WTC11 (cell line): Measurements from ENCODE around the gene CLCNKB. TPM values are rescaled to one million over a fixed set of nuclear protein-coding genes. Genes with fewer than 3 reads are reported as not detected.
A peak's percentile ranks its signal among the peaks of the same experiment; 100 is the strongest.

ENCODE experiments used
- ATAC-seq: fragments of 200-7000 bp; cut with Tn5 transposase; 2 replicates; pipeline ENCODE4 v1.10.0; 2021; ENCODE audit warnings: mild to moderate bottlenecking, moderate library complexity
- CTCF ChIA-PET: fragments of 300-600 bp; sonication (Branson Sonifier 250); formaldehyde crosslinking; loops from one replicate; lab custom pipeline; 2021; ENCODE audit warnings: antibody characterized with exemption; lab: Charles Lee
- POLR2A ChIA-PET: fragments of 350-600 bp; sonication (Branson Sonifier 250); formaldehyde crosslinking; loops from one replicate; lab custom pipeline; 2021; ENCODE audit warnings: antibody characterized with exemption; lab: Charles Lee
- DNase-seq: peaks from one replicate; pipeline ENCODE4 v3.0.0; 2021; ENCODE audit warnings: low spot score
- H3K27ac Mint-ChIP-seq: 2 replicates; pipeline ENCODE4 v1.8.0; 2021; ENCODE audit warnings: mixed read lengths
- H3K27me3 Mint-ChIP-seq: 2 replicates; pipeline ENCODE4 v1.8.0; 2021; ENCODE audit warnings: low read depth, mild to moderate bottlenecking, moderate library complexity, mixed read lengths
- H3K36me3 Mint-ChIP-seq: 2 replicates; pipeline ENCODE4 v1.8.0; 2021; ENCODE audit warnings: mixed read lengths
- H3K4me1 Mint-ChIP-seq: 2 replicates; pipeline ENCODE4 v1.8.0; 2022; ENCODE audit warnings: mixed read lengths
- H3K4me3 Mint-ChIP-seq: 2 replicates; pipeline ENCODE4 v1.8.0; 2021; ENCODE audit warnings: mild to moderate bottlenecking, moderate library complexity, mixed read lengths
- H3K9me3 Mint-ChIP-seq: 2 replicates; pipeline ENCODE4 v1.8.0; 2021; ENCODE audit warnings: mixed read lengths
- ATF2 ChIP-seq: sonication (generic); formaldehyde crosslinking; IDR thresholded peaks from 2 replicates; pipeline ENCODE4 v1.8.1; 2022; ENCODE audit warnings: low read depth, missing genetic modification reagents, borderline replicate concordance
- CTCF ChIP-seq: fragments of 200-600 bp; IDR thresholded peaks from 2 replicates; pipeline ENCODE4 v1.8.0; 2022; ENCODE audit warnings: antibody characterized with exemption
- ESRRA ChIP-seq: sonication (generic); formaldehyde crosslinking; IDR thresholded peaks from 2 replicates; pipeline ENCODE4 v1.8.1; 2022; ENCODE audit warnings: mild to moderate bottlenecking, missing genetic modification reagents, borderline replicate concordance
- FOXP1 ChIP-seq: sonication (generic); formaldehyde crosslinking; IDR thresholded peaks from 2 replicates; pipeline ENCODE4 v1.8.0; 2022; ENCODE audit warnings: missing genetic modification reagents, mild to moderate bottlenecking, moderate library complexity, borderline replicate concordance
- JUN ChIP-seq: sonication (generic); formaldehyde crosslinking; IDR thresholded peaks from 2 replicates; pipeline ENCODE4 v1.8.0; 2023; ENCODE audit warnings: mild to moderate bottlenecking, missing genetic modification reagents
- MAX ChIP-seq: sonication (generic); formaldehyde crosslinking; IDR thresholded peaks from 2 replicates; pipeline ENCODE4 v1.8.0; 2022; ENCODE audit warnings: mild to moderate bottlenecking, missing genetic modification reagents
- MLX ChIP-seq: sonication (generic); formaldehyde crosslinking; IDR thresholded peaks from 2 replicates; pipeline ENCODE4 v1.8.1; 2023; ENCODE audit warnings: mild to moderate bottlenecking, missing genetic modification reagents, moderate library complexity
- SP1 ChIP-seq: sonication (generic); formaldehyde crosslinking; conservative IDR thresholded peaks from 2 replicates; pipeline ENCODE4 v1.8.1; 2022; ENCODE audit warnings: missing genetic modification reagents
- STAT6 ChIP-seq: sonication (generic); formaldehyde crosslinking; conservative IDR thresholded peaks from 2 replicates; pipeline ENCODE4 v1.8.1; 2023; ENCODE audit warnings: mild to moderate bottlenecking, low read depth, missing genetic modification reagents, moderate library complexity
- TEAD1 ChIP-seq: sonication (generic); formaldehyde crosslinking; IDR thresholded peaks from 2 replicates; pipeline ENCODE4 v1.8.0; 2022; ENCODE audit warnings: mild to moderate bottlenecking, missing genetic modification reagents
- USF1 ChIP-seq: sonication (generic); formaldehyde crosslinking; IDR thresholded peaks from 2 replicates; pipeline ENCODE4 v1.8.0; 2022; ENCODE audit warnings: mild to moderate bottlenecking, missing genetic modification reagents
- ZNF219 ChIP-seq: sonication (generic); formaldehyde crosslinking; IDR thresholded peaks from 2 replicates; pipeline ENCODE4 v1.8.0; 2023; ENCODE audit warnings: missing genetic modification reagents, mild to moderate bottlenecking, borderline replicate concordance
- ZNF281 ChIP-seq: sonication (generic); formaldehyde crosslinking; IDR thresholded peaks from 2 replicates; pipeline ENCODE4 v1.8.0; 2023; ENCODE audit warnings: mild to moderate bottlenecking, missing genetic modification reagents
- ZNF423 ChIP-seq: fragments of 250-450 bp; sonication (Bioruptor Pico); IDR thresholded peaks from 2 replicates; pipeline ENCODE4 v2.1.2; 2022; ENCODE audit warnings: mild to moderate bottlenecking, moderate library complexity
- ZNF425 ChIP-seq: fragments of 250-450 bp; sonication (Bioruptor Pico); conservative IDR thresholded peaks from 2 replicates; pipeline ENCODE4 v1.9.0; 2021; ENCODE audit warnings: mild to moderate bottlenecking
- total RNA-seq: library from RNA; stranded (reverse); gene quantifications from 3 replicates; pipeline ENCODE4 v1.2.3, GENCODE V29; 2021

CLCNKB gene
- total RNA-seq, 1 experiment from 2014 or later: 1.8 TPM

- Mint-ChIP-seq H3K4me3 (peak overlapping the region; percentile 52), H3K4me1 (peaks cover 8% of the 10 kb centered on the region), H3K27ac (no peak overlapping the region), H3K27me3 (peaks cover 51% of the 10 kb centered on the region), H3K36me3 (no peaks in the 10 kb centered on the region), H3K9me3 (no peaks in the 10 kb centered on the region)
- ATAC-seq (peak; percentile 32), DNase-seq (peak; percentile 58)
- ChIA-PET CTCF (interaction anchor here (0.7 to 3.4 kb wide), 40 partner anchors 9 to 367 kb away, joined by 3 to 43 read pairs (median 4); partner anchors contain the start of genes CLCNKB, EPHA2, NECAP2 and SRARP), POLR2A (interaction anchor here (1.6 kb wide), 1 partner anchor 114 kb away, joined by 5 read pairs; no protein-coding TSS in a partner anchor)
- no peak for TF ChIP-seq ESRRA (CRISPR knock-in tag)
- TF ChIP-seq ZNF281: 0 out of 2 replicates have a peak, but pooled peaks have one; percentile 30
- TF ChIP-seq ZNF425 (CRISPR knock-in tag): no peak
- 0 out of 2 replicates have a peak, but pooled peaks have one; percentile 42 for TF ChIP-seq ZNF219
- 0 out of 2 replicates have a peak, but pooled peaks have one; percentile 29 for TF ChIP-seq TEAD1 (CRISPR knock-in tag)
- peak; percentile 51; the same call in 1 of the 2 replicates for TF ChIP-seq MAX
- TF ChIP-seq STAT6 (CRISPR knock-in tag): no peak
- 0 out of 2 replicates have a peak, but pooled peaks have one; percentile 39 for TF ChIP-seq USF1
- no peak for TF ChIP-seq ATF2 (CRISPR knock-in tag)
- TF ChIP-seq JUN (CRISPR knock-in tag): no peak
- TF ChIP-seq, all 79 proteins: peak for 5
Observed at GRCh38 chr1:16072616-16073484, 29.3 kb downstream of the CLCNKB start.

- CTCF ChIA-PET: interaction anchor here (0.6 to 3.4 kb wide), 37 partner anchors 9 to 367 kb away, joined by 3 to 43 read pairs (median 5); partner anchors contain the start of genes CLCNKB, EPHA2, NECAP2 and SRARP
- Mint-ChIP-seq H3K36me3 (no peaks in the 10 kb centered on the region), H3K27ac (no peak within 1 kb of the TSS), H3K9me3 (no peaks in the 10 kb centered on the region), H3K4me1 (peaks cover 8% of the 10 kb centered on the region), H3K4me3 (peak within 1 kb of the TSS; percentile 70), H3K27me3 (peaks cover 51% of the 10 kb centered on the region)
- POLR2A ChIA-PET: interaction anchor here (1.6 kb wide), 1 partner anchor 113 kb away, joined by 5 read pairs; no protein-coding TSS in a partner anchor
- peak; percentile 52 for DNase-seq
- TF ChIP-seq ZNF423 (CRISPR knock-in tag): peak; percentile 87
- TF ChIP-seq SP1: peak; percentile 64
- peak; percentile 75 for TF ChIP-seq FOXP1 (CRISPR knock-in tag)
- TF ChIP-seq MLX: no peak
- TF ChIP-seq CTCF: 0 out of 2 replicates have a peak, but pooled peaks have one; percentile 16
- TF ChIP-seq, all 79 proteins: peak for 4
- ATAC-seq: peak; percentile 81
Observed at GRCh38 chr1:16073490-16074119, 30.0 kb downstream of the CLCNKB start, which contains the start of gene FAM131C. Gene FAM131C (minus strand): TSS chr1:16073651. CDS start chr1:16073442, 209 bp downstream.
